GM12801 (cell line): Measurements from ENCODE around the gene VTI1A.

Experiments used
- CTCF ChIP-seq: IDR thresholded peaks from one replicate; pipeline ENCODE4 v1.5.1; 2011; ENCODE audit warnings: control low read depth; ENCODE audit not compliant: insufficient read length; ENCODE audit errors: extremely low read depth

The VTI1A gene

GRCh38 chr10:112434988-112435619 is 11.9 kb upstream of the VTI1A start:
- no peak for TF ChIP-seq CTCF

- no peak for TF ChIP-seq CTCF
These were observed 8.7 kb upstream of the VTI1A start for GRCh38 chr10:112438356-112438755.

- no peak for TF ChIP-seq CTCF
These were observed 5.5 kb upstream of the VTI1A start for GRCh38 chr10:112441520-112441919.

- no peak for TF ChIP-seq CTCF
These were observed 5.0 kb upstream of the VTI1A start for GRCh38 chr10:112442063-112442462.

GRCh38 chr10:112446055-112446854 is 760 bp upstream of the VTI1A start:
- no peak for TF ChIP-seq CTCF

- no peak for TF ChIP-seq CTCF
These were observed 559 bp downstream of the VTI1A start for GRCh38 chr10:112447620-112447928.

- no peak for TF ChIP-seq CTCF
These were observed 1.9 kb downstream of the VTI1A start for GRCh38 chr10:112448888-112449287.
